DOHH2 (cell line): ENCODE results near the gene PPP1R14C.

Experiments
- H3F3A ChIP-seq: fragments of 200-600 bp; sonication (generic), shearing (Covaris generic); 2 replicates; pipeline ENCODE4 v1.6.0; 2016; ENCODE audit warnings: antibody characterized with exemption, mild to moderate bottlenecking; ENCODE audit not compliant: control insufficient read depth, insufficient read depth
- H3K27ac ChIP-seq: fragments of 200-600 bp; sonication (generic); 2 replicates; pipeline ENCODE4 v1.5.1; 2014; ENCODE audit warnings: low read depth, mild to moderate bottlenecking, low read length, moderate library complexity
- H3K27me3 ChIP-seq: fragments of 200-600 bp; sonication (generic); 2 replicates; pipeline ENCODE4 v1.6.1; 2014; ENCODE audit warnings: mild to moderate bottlenecking, low read length, mixed read lengths; ENCODE audit not compliant: control insufficient read depth
- H3K36me3 ChIP-seq: fragments of 200-600 bp; sonication (generic); 2 replicates; pipeline ENCODE4 v1.6.1; 2014; ENCODE audit warnings: mild to moderate bottlenecking, low read length, moderate library complexity, mixed read lengths; ENCODE audit not compliant: control insufficient read depth
- H3K4me1 ChIP-seq: fragments of 200-600 bp; sonication (generic); 2 replicates; pipeline ENCODE4 v1.6.1; 2014; ENCODE audit warnings: mild to moderate bottlenecking, low read length, mixed read lengths; ENCODE audit not compliant: control insufficient read depth
- H3K4me2 ChIP-seq: fragments of 200-600 bp; sonication (generic); 2 replicates; pipeline ENCODE4 v1.6.0; 2014; ENCODE audit warnings: mild to moderate bottlenecking, low read length, moderate library complexity
- H3K4me3 ChIP-seq: fragments of 200-600 bp; sonication (generic); 2 replicates; pipeline ENCODE4 v1.5.1; 2014; ENCODE audit warnings: mild to moderate bottlenecking, low read length, mixed read lengths
- H3K79me2 ChIP-seq: fragments of 200-600 bp; sonication (generic); 2 replicates; pipeline ENCODE4 v1.6.1; 2014; ENCODE audit warnings: mild to moderate bottlenecking, low read length, mixed read lengths; ENCODE audit not compliant: control insufficient read depth
- H3K9me2 ChIP-seq: fragments of 200-600 bp; sonication (generic); replicated peaks from 2 replicates; pipeline ENCODE4 v1.6.1; 2014; ENCODE audit warnings: mild to moderate bottlenecking, low read length, mixed read lengths; ENCODE audit not compliant: control insufficient read depth
- H3K9me3 ChIP-seq: fragments of 200-600 bp; sonication (generic); 2 replicates; pipeline ENCODE4 v1.6.1; 2014; ENCODE audit warnings: antibody characterized with exemption, low read length, mixed read lengths; ENCODE audit not compliant: control insufficient read depth, insufficient read depth
- H4K20me1 ChIP-seq: fragments of 200-600 bp; sonication (generic); 2 replicates; pipeline ENCODE4 v1.6.0; 2014; ENCODE audit warnings: low read depth, mild to moderate bottlenecking, antibody characterized with exemption, low read length, moderate library complexity; ENCODE audit not compliant: control insufficient read depth, insufficient read depth
- CTCF ChIP-seq: fragments of 200-600 bp; sonication (generic); IDR thresholded peaks from one replicate; pipeline ENCODE4 v1.5.1; 2014; ENCODE audit warnings: antibody characterized with exemption, mild to moderate bottlenecking, low read depth, low read length; ENCODE audit not compliant: poor library complexity, severe bottlenecking
- EZH2phosphoT487 ChIP-seq: fragments of 200-600 bp; sonication (generic); IDR thresholded peaks from 2 replicates; pipeline ENCODE4 v1.6.1; 2017; ENCODE audit warnings: borderline replicate concordance, mild to moderate bottlenecking, antibody characterized with exemption, low read length, moderate library complexity, mixed read lengths

The PPP1R14C gene

GRCh38 chr6:150201772-150202329 lies 59.0 kb downstream of the PPP1R14C start:
- no peaks in the 10 kb centered on the region for H4K20me1 ChIP-seq
- no peaks in the 10 kb centered on the region for H3K79me2 ChIP-seq
- no peak overlapping the region for H3K4me2 ChIP-seq
- no peaks in the 10 kb centered on the region for H3K4me1 ChIP-seq
- no peaks in the 10 kb centered on the region for H3K9me2 ChIP-seq
- TF ChIP-seq CTCF (no peak), EZH2phosphoT487 (no peak)
- H3K9me3 ChIP-seq: no peaks in the 10 kb centered on the region
- no peak overlapping the region for H3K4me3 ChIP-seq
- no peak overlapping the region for H3K27ac ChIP-seq
- H3K36me3 ChIP-seq: no peaks in the 10 kb centered on the region
- no peaks in the 10 kb centered on the region for H3F3A ChIP-seq
- no peaks in the 10 kb centered on the region for H3K27me3 ChIP-seq

- Histone ChIP-seq H3K27ac (no peak overlapping the region), H3K4me2 (no peak overlapping the region)
Observed at GRCh38 chr6:150202404-150202803, 59.6 kb downstream of the PPP1R14C start.

DNA sequence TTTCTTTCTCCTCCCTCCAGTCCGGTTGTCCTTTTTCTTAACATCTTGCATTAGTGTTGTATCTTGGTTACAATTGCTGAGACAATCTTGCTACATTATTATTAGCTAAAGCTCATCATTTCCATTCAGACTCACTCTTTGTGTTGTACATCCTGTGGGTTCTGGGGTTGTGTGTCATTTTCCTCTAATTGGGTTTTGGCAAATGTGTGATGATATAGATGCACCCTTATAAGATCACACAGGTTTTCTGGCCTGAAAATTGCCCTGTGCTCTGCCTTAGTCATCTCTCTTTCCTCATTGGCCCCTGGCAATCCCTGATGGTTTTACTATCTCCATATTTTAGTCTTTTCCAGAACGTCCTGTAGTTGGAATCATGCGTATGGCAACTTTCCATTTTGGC lies 60.1 kb downstream of the PPP1R14C start:
- H3F3A ChIP-seq: no peaks in the 10 kb centered on the region
- TF ChIP-seq CTCF (no peak), EZH2phosphoT487 (no peak)
- H3K36me3 ChIP-seq: no peaks in the 10 kb centered on the region
- H3K9me2 ChIP-seq: no peaks in the 10 kb centered on the region
- no peak overlapping the region for H3K4me2 ChIP-seq
- no peaks in the 10 kb centered on the region for H3K79me2 ChIP-seq
- no peaks in the 10 kb centered on the region for H4K20me1 ChIP-seq
- H3K27me3 ChIP-seq: no peaks in the 10 kb centered on the region
- H3K4me3 ChIP-seq: no peak overlapping the region
- no peaks in the 10 kb centered on the region for H3K9me3 ChIP-seq
- no peak overlapping the region for H3K27ac ChIP-seq
- H3K4me1 ChIP-seq: no peaks in the 10 kb centered on the region

More at GRCh38 chr6:150202404-150202803, 59.6 kb downstream of the PPP1R14C start:
- H3K36me3 ChIP-seq: no peaks in the 10 kb centered on the region
- no peaks in the 10 kb centered on the region for H3K27me3 ChIP-seq
- H3K4me1 ChIP-seq: no peaks in the 10 kb centered on the region
- no peaks in the 10 kb centered on the region for H3F3A ChIP-seq
- TF ChIP-seq CTCF: no peak
- TF ChIP-seq EZH2phosphoT487: no peak
- no peaks in the 10 kb centered on the region for H3K9me3 ChIP-seq
- no peaks in the 10 kb centered on the region for H4K20me1 ChIP-seq
- no peaks in the 10 kb centered on the region for H3K9me2 ChIP-seq
- no peak overlapping the region for H3K4me3 ChIP-seq
- no peaks in the 10 kb centered on the region for H3K79me2 ChIP-seq

DNA sequence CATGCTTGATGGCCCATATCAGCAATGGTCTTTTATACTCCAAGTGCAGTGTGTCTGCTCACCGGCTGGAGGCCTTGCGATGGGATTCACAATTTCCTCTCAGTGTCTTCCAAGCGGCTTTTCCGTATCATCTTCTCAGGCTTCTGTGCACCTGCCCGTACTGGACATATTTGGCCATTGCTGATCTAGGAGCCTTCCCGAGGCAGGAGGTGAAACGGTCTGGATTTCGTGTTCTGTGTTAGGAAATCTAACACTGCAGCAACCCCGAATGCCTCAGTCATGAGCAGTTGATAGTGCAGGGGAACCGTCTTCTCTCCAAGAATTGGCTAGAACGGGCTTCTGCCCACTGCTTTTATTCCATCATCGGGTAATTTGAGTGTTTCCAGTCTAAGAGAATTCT lies 60.5 kb downstream of the PPP1R14C start:
- Histone ChIP-seq H3K9me3 (no peaks in the 10 kb centered on the region), H3K4me1 (no peaks in the 10 kb centered on the region), H3K4me3 (no peak overlapping the region), H3K9me2 (no peaks in the 10 kb centered on the region), H3K27me3 (no peaks in the 10 kb centered on the region), H3K36me3 (no peaks in the 10 kb centered on the region), H4K20me1 (no peaks in the 10 kb centered on the region), H3K4me2 (no peak overlapping the region), H3K79me2 (no peaks in the 10 kb centered on the region), H3K27ac (no peak overlapping the region), H3F3A (no peaks in the 10 kb centered on the region)
- no peak for TF ChIP-seq EZH2phosphoT487
- TF ChIP-seq CTCF: no peak
